ENCODE measurements around the gene KDM4B.

Gene KDM4B

GRCh38 chr19:5001615-5002014 is 32.7 kb downstream of the KDM4B start:
- peaks cover 30 to 39% of the 10 kb centered on the region in 2 donors for H3K4me1 Mint-ChIP-seq
- peak; percentile 54 to 58 for ATAC-seq (replicated peaks)
- no peaks in the 10 kb centered on the region for H3K9me3 Mint-ChIP-seq
- DNase-seq: no peak
- no peak overlapping the region for H3K4me3 Mint-ChIP-seq
- peaks cover 8 to 25% of the 10 kb centered on the region in 2 donors for H3K36me3 Mint-ChIP-seq
- H3K27ac Mint-ChIP-seq: no peak overlapping the region
- H3K27me3 Mint-ChIP-seq: no peaks in the 10 kb centered on the region

- H3K27ac Mint-ChIP-seq: no peak overlapping the region
- ATAC-seq (replicated peaks) (no peak), DNase-seq (no peak)
- peaks cover 0 to under 1% of the 10 kb centered on the region in 2 donors for H3K9me3 Mint-ChIP-seq
- no peak overlapping the region for H3K4me3 Mint-ChIP-seq
- peaks cover 28 to 43% of the 10 kb centered on the region in 2 donors for H3K4me1 Mint-ChIP-seq
- H3K36me3 Mint-ChIP-seq: peaks cover 10 to 22% of the 10 kb centered on the region in 2 donors
- H3K27me3 Mint-ChIP-seq: no peaks in the 10 kb centered on the region
Measured at GRCh38 chr19:5002143-5002542, 33.2 kb downstream of the KDM4B start.

GRCh38 chr19:5003781-5004180 is 34.9 kb downstream of the KDM4B start:
- peaks cover 24 to 50% of the 10 kb centered on the region in 2 donors for H3K4me1 Mint-ChIP-seq
- H3K27ac Mint-ChIP-seq: peak overlapping the region; percentile 20
- H3K4me3 Mint-ChIP-seq: no peak overlapping the region
- DNase-seq (no peak), ATAC-seq (replicated peaks) (no peak)
- H3K36me3 Mint-ChIP-seq: peaks cover 15 to 25% of the 10 kb centered on the region in 2 donors
- peaks cover 0 to 4% of the 10 kb centered on the region in 2 donors for H3K9me3 Mint-ChIP-seq
- H3K27me3 Mint-ChIP-seq: no peaks in the 10 kb centered on the region

- DNase-seq: no peak
- no peak overlapping the region for H3K4me3 Mint-ChIP-seq
- H3K36me3 Mint-ChIP-seq: peaks cover 15 to 20% of the 10 kb centered on the region in 2 donors
- peaks cover 23 to 55% of the 10 kb centered on the region in 2 donors for H3K4me1 Mint-ChIP-seq
- peak overlapping the region; percentile 14 for H3K27ac Mint-ChIP-seq
- no peak for ATAC-seq (replicated peaks)
- H3K27me3 Mint-ChIP-seq: no peaks in the 10 kb centered on the region
- H3K9me3 Mint-ChIP-seq: peaks cover 0 to 4% of the 10 kb centered on the region in 2 donors
Measured at GRCh38 chr19:5005096-5005495, 36.2 kb downstream of the KDM4B start.

GRCh38 chr19:5006201-5006600 is 37.3 kb downstream of the KDM4B start:
- ATAC-seq (replicated peaks) (no peak), DNase-seq (no peak)
- peaks cover 21 to 48% of the 10 kb centered on the region in 2 donors for H3K4me1 Mint-ChIP-seq
- peaks cover 16% of the 10 kb centered on the region in 2 donors for H3K36me3 Mint-ChIP-seq
- no peaks in the 10 kb centered on the region for H3K27me3 Mint-ChIP-seq
- H3K4me3 Mint-ChIP-seq: no peak overlapping the region
- peaks cover 0 to 4% of the 10 kb centered on the region in 2 donors for H3K9me3 Mint-ChIP-seq
- no peak overlapping the region for H3K27ac Mint-ChIP-seq

- Mint-ChIP-seq H3K27ac (no peak overlapping the region), H3K36me3 (peaks cover 12 to 16% of the 10 kb centered on the region in 2 donors), H3K9me3 (peaks cover 0 to 4% of the 10 kb centered on the region in 2 donors), H3K27me3 (no peaks in the 10 kb centered on the region), H3K4me1 (peaks cover 18 to 42% of the 10 kb centered on the region in 2 donors), H3K4me3 (no peak overlapping the region)
- ATAC-seq (replicated peaks): no peak
- no peak for DNase-seq
Measured at GRCh38 chr19:5006821-5007220, 37.9 kb downstream of the KDM4B start.

- DNase-seq: no peak
- Mint-ChIP-seq H3K9me3 (peaks cover 0 to 4% of the 10 kb centered on the region in 2 donors), H3K27me3 (no peaks in the 10 kb centered on the region), H3K4me3 (no peak overlapping the region), H3K36me3 (peaks cover 12 to 16% of the 10 kb centered on the region in 2 donors), H3K27ac (no peak overlapping the region), H3K4me1 (peaks cover 2 to 25% of the 10 kb centered on the region in 2 donors)
- ATAC-seq (replicated peaks): no peak
Measured at GRCh38 chr19:5011476-5012238, 42.7 kb downstream of the KDM4B start.

GRCh38 chr19:5012688-5013457 is 44.0 kb downstream of the KDM4B start:
- no peaks in the 10 kb centered on the region for H3K27me3 Mint-ChIP-seq
- no peaks in the 10 kb centered on the region for H3K9me3 Mint-ChIP-seq
- no peak overlapping the region for H3K27ac Mint-ChIP-seq
- peaks cover 2 to 14% of the 10 kb centered on the region in 2 donors for H3K4me1 Mint-ChIP-seq
- peaks cover 4 to 11% of the 10 kb centered on the region in 2 donors for H3K36me3 Mint-ChIP-seq
- no peak overlapping the region for H3K4me3 Mint-ChIP-seq
- no peak for ATAC-seq (replicated peaks)
- DNase-seq: no peak

- DNase-seq (no peak), ATAC-seq (replicated peaks) (no peak)
- H3K4me1 Mint-ChIP-seq: peaks cover 2 to 14% of the 10 kb centered on the region in 2 donors
- H3K27ac Mint-ChIP-seq: no peak overlapping the region
- no peaks in the 10 kb centered on the region for H3K27me3 Mint-ChIP-seq
- H3K36me3 Mint-ChIP-seq: peaks cover 3 to 10% of the 10 kb centered on the region in 2 donors
- no peaks in the 10 kb centered on the region for H3K9me3 Mint-ChIP-seq
- no peak overlapping the region for H3K4me3 Mint-ChIP-seq
Measured at GRCh38 chr19:5013761-5014160, 44.8 kb downstream of the KDM4B start.

GRCh38 chr19:5014941-5015340 is 46.0 kb downstream of the KDM4B start:
- ATAC-seq (replicated peaks) (no peak), DNase-seq (no peak)

GRCh38 chr19:5016268-5016667 is 47.4 kb downstream of the KDM4B start:
- Mint-ChIP-seq H3K9me3 (no peaks in the 10 kb centered on the region), H3K27ac (no peak overlapping the region), H3K27me3 (no peaks in the 10 kb centered on the region), H3K4me3 (no peak overlapping the region), H3K36me3 (peaks cover 0 to 5% of the 10 kb centered on the region in 2 donors), H3K4me1 (peaks cover 0 to 7% of the 10 kb centered on the region in 2 donors)
- ATAC-seq (replicated peaks) (no peak), DNase-seq (no peak)

More at GRCh38 chr19:5014941-5015340, 46.0 kb downstream of the KDM4B start:
- Mint-ChIP-seq H3K4me1 (peaks cover 2 to 7% of the 10 kb centered on the region in 2 donors), H3K9me3 (no peaks in the 10 kb centered on the region), H3K27me3 (no peaks in the 10 kb centered on the region), H3K36me3 (peaks cover 3 to 10% of the 10 kb centered on the region in 2 donors), H3K27ac (no peak overlapping the region), H3K4me3 (no peak overlapping the region)

- Mint-ChIP-seq H3K9me3 (no peaks in the 10 kb centered on the region), H3K27ac (peak overlapping the region; percentile 47), H3K4me3 (no peak overlapping the region), H3K4me1 (peaks cover 0 to 7% of the 10 kb centered on the region in 2 donors), H3K27me3 (no peaks in the 10 kb centered on the region), H3K36me3 (peaks cover 0 to 5% of the 10 kb centered on the region in 2 donors)
- no peak for ATAC-seq (replicated peaks)
- DNase-seq: no peak
Measured at GRCh38 chr19:5016781-5017180, 47.9 kb downstream of the KDM4B start.

- Mint-ChIP-seq H3K27me3 (no peaks in the 10 kb centered on the region), H3K4me1 (peaks cover 0 to 7% of the 10 kb centered on the region in 2 donors), H3K4me3 (no peak overlapping the region), H3K9me3 (no peaks in the 10 kb centered on the region), H3K27ac (no peak overlapping the region), H3K36me3 (peaks cover 0 to 5% of the 10 kb centered on the region in 2 donors)
- DNase-seq: no peak
- no peak for ATAC-seq (replicated peaks)
Measured at GRCh38 chr19:5017235-5017634, 48.3 kb downstream of the KDM4B start.

GRCh38 chr19:5018224-5019015 is 49.5 kb downstream of the KDM4B start:
- no peaks in the 10 kb centered on the region for H3K27me3 Mint-ChIP-seq
- ATAC-seq (replicated peaks): no peak

More at GRCh38 chr19:5018224-5019015, 49.5 kb downstream of the KDM4B start:
- Mint-ChIP-seq H3K36me3 (peaks cover 0 to 8% of the 10 kb centered on the region in 2 donors), H3K4me1 (peaks cover 2 to 3% of the 10 kb centered on the region in 2 donors), H3K27ac (peak overlapping the region; percentile 37), H3K9me3 (no peaks in the 10 kb centered on the region), H3K4me3 (no peak overlapping the region)
- no peak for DNase-seq

Data from stimulated activated naive B cell treated with anti-CD40 and anti-IgM and Interleukin-4, amounts not matched to agents 10 μg/mL and 1 μg/mL and 100 μg/mL, for 72 hours (primary cell).